HEK293 (cell line): ENCODE measurements around the gene GNG7.

Source experiments
- CTCF ChIA-PET: fragments of 350-600 bp; formaldehyde crosslinking; extraction: SDS; loops from one replicate; lab custom pipeline; 2021; ENCODE audit warnings: antibody characterized with exemption; lab: Yijun Ruan, JAX
- POLR2A ChIA-PET: fragments of 300-600 bp; formaldehyde crosslinking; extraction: SDS; loops from one replicate; lab custom pipeline; 2020; ENCODE audit warnings: antibody characterized with exemption, inconsistent platforms; lab: Yijun Ruan, JAX
- H3K27ac ChIP-seq: fragments of 200-500 bp; sonication (Bioruptor generic); 2 replicates; pipeline ENCODE4 v1.5.1; 2014; ENCODE audit warnings: low read depth, low read length, control low read depth, inconsistent platforms; ENCODE audit errors: extremely low read depth
- H3K36me3 ChIP-seq, 2 experiments: fragments of 200-500 bp in 1 of 2; sonication (Bioruptor generic) in 1 of 2; 1 replicate in 1 of 2; 2 replicates in 1 of 2; pipeline ENCODE4 v1.5.1; 2014 to 2017; ENCODE audit warnings: inconsistent platforms in 2 of 2, low read length in 2 of 2; ENCODE audit not compliant: control insufficient read depth in 2 of 2, insufficient read depth in 1 of 2
- H3K4me1 ChIP-seq: fragments of 200-500 bp; sonication (Bioruptor generic); 2 replicates; pipeline ENCODE4 v1.5.1; 2014; ENCODE audit warnings: mild to moderate bottlenecking, low read length, inconsistent platforms; ENCODE audit not compliant: control insufficient read depth, insufficient read depth
- H3K4me3 ChIP-seq: 2 replicates; pipeline ENCODE4 v1.5.1; 2011; ENCODE audit warnings: low read depth, mild to moderate bottlenecking, control low read depth, low read length, moderate library complexity
- H3K9me3 ChIP-seq: fragments of 200-500 bp; sonication (Bioruptor generic); 2 replicates; pipeline ENCODE4 v1.5.1; 2014; ENCODE audit warnings: low read depth, low read length, inconsistent platforms; ENCODE audit not compliant: control insufficient read depth, insufficient read depth
- HOXD13 ChIP-seq: sonication (generic); formaldehyde crosslinking; IDR thresholded peaks from 2 replicates; pipeline ENCODE4 v1.8.0; 2022; ENCODE audit warnings: missing genetic modification reagents, borderline replicate concordance
- KLF1 ChIP-seq: fragments of 450-650 bp; formaldehyde crosslinking; IDR thresholded peaks from 2 replicates; pipeline ENCODE4 v1.5.1; 2016; ENCODE audit warnings: missing biosample characterization, missing genetic modification characterization
- KLF17 ChIP-seq: fragments of 450-650 bp; formaldehyde crosslinking; IDR thresholded peaks from 2 replicates; pipeline ENCODE4 v1.5.1; 2016; ENCODE audit warnings: missing biosample characterization, missing genetic modification characterization
- OSR2 ChIP-seq: fragments of 450-650 bp; formaldehyde crosslinking; IDR thresholded peaks from 2 replicates; pipeline ENCODE4 v1.5.1; 2016; ENCODE audit warnings: missing biosample characterization, missing genetic modification characterization
- SCRT2 ChIP-seq: fragments of 450-650 bp; formaldehyde crosslinking; IDR thresholded peaks from 2 replicates; pipeline ENCODE4 v1.5.1; 2016; ENCODE audit warnings: missing biosample characterization, missing genetic modification characterization
- SP7 ChIP-seq: fragments of 450-650 bp; formaldehyde crosslinking; IDR thresholded peaks from 2 replicates; pipeline ENCODE4 v1.5.1; 2016; ENCODE audit warnings: missing biosample characterization, missing genetic modification characterization
- ZBTB49 ChIP-seq: fragments of 450-650 bp; formaldehyde crosslinking; IDR thresholded peaks from 2 replicates; pipeline ENCODE4 v1.5.1; 2016; ENCODE audit warnings: missing biosample characterization, missing genetic modification characterization, low read depth
- ZIC2 ChIP-seq: fragments of 450-650 bp; formaldehyde crosslinking; IDR thresholded peaks from 2 replicates; pipeline ENCODE4 v1.5.1; 2016; ENCODE audit warnings: missing biosample characterization, missing genetic modification characterization
- ZNF10 ChIP-seq: fragments of 450-650 bp; formaldehyde crosslinking; IDR thresholded peaks from 2 replicates; pipeline ENCODE4 v1.5.1; 2017; ENCODE audit warnings: missing biosample characterization, missing genetic modification characterization
- ZNF138 ChIP-seq: fragments of 450-650 bp; formaldehyde crosslinking; IDR thresholded peaks from 2 replicates; pipeline ENCODE4 v1.5.1; 2016; ENCODE audit warnings: missing biosample characterization, missing genetic modification characterization, borderline replicate concordance
- ZNF140 ChIP-seq: fragments of 450-650 bp; formaldehyde crosslinking; IDR thresholded peaks from 2 replicates; pipeline ENCODE4 v1.5.1; 2016; ENCODE audit warnings: missing biosample characterization, missing genetic modification characterization
- ZNF2 ChIP-seq: fragments of 450-650 bp; formaldehyde crosslinking; IDR thresholded peaks from 2 replicates; pipeline ENCODE4 v1.5.1; 2016; ENCODE audit warnings: missing biosample characterization, missing genetic modification characterization
- ZNF248 ChIP-seq: fragments of 450-650 bp; formaldehyde crosslinking; IDR thresholded peaks from 2 replicates; pipeline ENCODE4 v1.5.1; 2017; ENCODE audit warnings: missing biosample characterization, missing genetic modification characterization
- ZNF366 ChIP-seq: fragments of 450-650 bp; formaldehyde crosslinking; conservative IDR thresholded peaks from 2 replicates; pipeline ENCODE4 v1.5.1; 2016; ENCODE audit warnings: missing biosample characterization, missing genetic modification characterization
- ZNF37A ChIP-seq: fragments of 450-650 bp; IDR thresholded peaks from 2 replicates; pipeline ENCODE4 v1.5.1; 2018; ENCODE audit warnings: missing biosample characterization, missing genetic modification characterization
- ZNF449 ChIP-seq: fragments of 450-650 bp; formaldehyde crosslinking; IDR thresholded peaks from 2 replicates; pipeline ENCODE4 v1.5.1; 2017; ENCODE audit warnings: missing biosample characterization, mild to moderate bottlenecking, missing genetic modification characterization, moderate library complexity
- ZNF624 ChIP-seq: fragments of 450-650 bp; formaldehyde crosslinking; IDR thresholded peaks from 2 replicates; pipeline ENCODE4 v1.5.1; 2017; ENCODE audit warnings: missing biosample characterization, missing genetic modification characterization
- ZNF654 ChIP-seq: fragments of 450-650 bp; formaldehyde crosslinking; IDR thresholded peaks from 2 replicates; pipeline ENCODE4 v1.5.1; 2016; ENCODE audit warnings: low read depth, missing biosample characterization, missing genetic modification characterization
- ZNF837 ChIP-seq: fragments of 450-650 bp; formaldehyde crosslinking; IDR thresholded peaks from 2 replicates; pipeline ENCODE4 v1.5.1; 2016; ENCODE audit warnings: missing biosample characterization, missing genetic modification characterization
- ZSCAN5A ChIP-seq: fragments of 450-650 bp; formaldehyde crosslinking; IDR thresholded peaks from 2 replicates; pipeline ENCODE4 v1.5.1; 2016; ENCODE audit warnings: missing biosample characterization, missing genetic modification characterization

The GNG7 gene

GRCh38 chr19:2727640-2727944 is 25.1 kb upstream of the GNG7 start:
- no peaks in the 10 kb centered on the region for H3K9me3 ChIP-seq
- POLR2A ChIA-PET, result interaction anchor here (0.6 kb wide), 1 partner anchor 28 kb away, joined by 3 read pairs; no protein-coding TSS in a partner anchor
- no peak overlapping the region for H3K4me3 ChIP-seq
- no peak overlapping the region for H3K27ac ChIP-seq
- CTCF ChIA-PET, result interaction anchor here (1.3 to 1.4 kb wide), 2 partner anchors 22 to 79 kb away, joined by 3 to 9 read pairs; no protein-coding TSS in a partner anchor
- no peaks in the 10 kb centered on the region for H3K4me1 ChIP-seq
- peaks cover 0 to 10% of the 10 kb centered on the region in 2 experiments; a peak in 1 of 3 replicates for H3K36me3 ChIP-seq
- TF ChIP-seq ZNF138 (tag by site-specific recombination) (no peak), ZIC2 (tag by site-specific recombination) (0 out of 2 replicates have a peak, but pooled peaks have one; percentile 7), SCRT2 (tag by site-specific recombination) (peak; percentile 96), ZNF654 (tag by site-specific recombination) (no peak), ZSCAN5A (tag by site-specific recombination) (no peak), SP7 (tag by site-specific recombination) (0 out of 2 replicates have a peak, but pooled peaks have one; percentile 30), ZNF366 (tag by site-specific recombination) (no peak), KLF1 (tag by site-specific recombination) (no peak), ZNF2 (tag by site-specific recombination) (no peak), ZNF140 (no peak), ZNF837 (tag by site-specific recombination) (no peak), ZNF248 (tag by site-specific recombination) (no peak), OSR2 (tag by site-specific recombination) (no peak)

GRCh38 chr19:2726904-2727639 is 24.6 kb upstream of the GNG7 start:
- H3K36me3 ChIP-seq, result peaks cover 0 to 5% of the 10 kb centered on the region in 2 experiments; a peak in 1 of 3 replicates
- POLR2A ChIA-PET, result interaction anchor here (0.6 kb wide), 1 partner anchor 29 kb away, joined by 3 read pairs; no protein-coding TSS in a partner anchor
- H3K27ac ChIP-seq, result no peak overlapping the region
- H3K4me1 ChIP-seq, result no peaks in the 10 kb centered on the region
- TF ChIP-seq ZBTB49 (no peak), ZNF10 (tag by site-specific recombination) (no peak), HOXD13 (no peak), ZNF37A (no peak), ZNF449 (tag by site-specific recombination) (peak; percentile 89), ZNF624 (no peak), KLF17 (no peak), KLF1 (tag by site-specific recombination) (no peak)
- TF ChIP-seq, all 188 proteins: peak for 1
- Histone ChIP-seq H3K4me3 (no peak overlapping the region), H3K9me3 (no peaks in the 10 kb centered on the region)
- CTCF ChIA-PET, result interaction anchor here (1.3 to 1.9 kb wide), 2 partner anchors 22 to 79 kb away, joined by 3 to 5 read pairs; no protein-coding TSS in a partner anchor
